ENCODE measurements around the gene ECE2. TPM values are rescaled to one million over a fixed set of nuclear protein-coding genes. Genes with fewer than 3 reads are reported as not detected.

Gene ECE2
- total RNA-seq, 3 donors from 2014 or later: not detected

DNA sequence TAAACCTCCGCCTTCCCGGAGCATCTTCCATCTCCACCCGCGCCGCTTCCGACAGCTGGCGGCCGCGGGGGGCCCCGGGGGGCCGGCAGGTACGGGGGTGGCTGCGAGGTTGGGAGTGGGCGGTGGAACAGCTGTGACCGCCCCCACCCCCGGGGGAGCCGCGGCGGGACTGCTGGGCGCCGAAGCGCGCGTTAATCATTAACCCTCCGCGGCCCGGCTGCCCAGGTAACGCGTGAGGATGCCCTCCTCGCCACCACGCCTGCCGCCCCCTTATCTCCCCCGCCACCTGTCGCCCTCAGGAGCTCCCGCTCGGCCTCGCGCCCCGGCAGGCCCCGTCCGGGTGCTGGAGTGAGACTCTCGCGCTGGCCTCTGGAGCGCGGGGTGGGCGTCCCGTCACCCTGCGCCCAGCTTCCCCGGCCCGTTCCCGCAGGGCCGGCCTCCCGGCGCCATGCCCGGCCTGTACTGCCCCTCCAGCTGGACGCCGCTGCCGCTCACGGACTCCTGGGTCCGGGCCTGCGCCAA lies 45.7 kb upstream of the ECE2 start:
- H3K36me3 ChIP-seq: no peaks in the 10 kb centered on the region
- H3K4me1 ChIP-seq: peaks cover 4 to 8% of the 10 kb centered on the region in 2 donors
- peak overlapping the region; percentile 41 to 68 (median 54) for H3K4me3 ChIP-seq
- TF ChIP-seq, protein P1, sequence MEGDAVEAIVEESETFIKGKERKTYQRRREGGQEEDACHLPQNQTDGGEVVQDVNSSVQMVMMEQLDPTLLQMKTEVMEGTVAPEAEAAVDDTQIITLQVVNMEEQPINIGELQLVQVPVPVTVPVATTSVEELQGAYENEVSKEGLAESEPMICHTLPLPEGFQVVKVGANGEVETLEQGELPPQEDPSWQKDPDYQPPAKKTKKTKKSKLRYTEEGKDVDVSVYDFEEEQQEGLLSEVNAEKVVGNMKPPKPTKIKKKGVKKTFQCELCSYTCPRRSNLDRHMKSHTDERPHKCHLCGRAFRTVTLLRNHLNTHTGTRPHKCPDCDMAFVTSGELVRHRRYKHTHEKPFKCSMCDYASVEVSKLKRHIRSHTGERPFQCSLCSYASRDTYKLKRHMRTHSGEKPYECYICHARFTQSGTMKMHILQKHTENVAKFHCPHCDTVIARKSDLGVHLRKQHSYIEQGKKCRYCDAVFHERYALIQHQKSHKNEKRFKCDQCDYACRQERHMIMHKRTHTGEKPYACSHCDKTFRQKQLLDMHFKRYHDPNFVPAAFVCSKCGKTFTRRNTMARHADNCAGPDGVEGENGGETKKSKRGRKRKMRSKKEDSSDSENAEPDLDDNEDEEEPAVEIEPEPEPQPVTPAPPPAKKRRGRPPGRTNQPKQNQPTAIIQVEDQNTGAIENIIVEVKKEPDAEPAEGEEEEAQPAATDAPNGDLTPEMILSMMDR (IDR thresholded peaks at IDR 0.05): no peak
- TF ChIP-seq POLR2A (IDR thresholded peaks at IDR 0.05) (no peak), POLR2AphosphoS5 (IDR thresholded peaks at IDR 0.05) (no peak)
- no peak overlapping the region for H3K27ac ChIP-seq
- no peaks in the 10 kb centered on the region for H3K9me3 ChIP-seq
- no peak for DNase-seq (ENCODE audit: low spot score in 2 of 2)
- peaks cover 10 to 37% of the 10 kb centered on the region in 2 donors for H3K27me3 ChIP-seq
- intact Hi-C loops (cut with DNase I; ENCODE audit: low total_unique reads): loop anchor here (5.0 kb wide), 1 partner anchor 1957 kb away; no protein-coding TSS in a partner anchor

- H3K4me1 ChIP-seq: peaks cover 4 to 8% of the 10 kb centered on the region in 2 donors
- H3K4me3 ChIP-seq: peak overlapping the region; percentile 41 to 68 (median 54)
- H3K27ac ChIP-seq: no peak overlapping the region
- no peaks in the 10 kb centered on the region for H3K9me3 ChIP-seq
- peak; percentile 46 to 60 for DNase-seq (ENCODE audit: low spot score in 2 of 2)
- TF ChIP-seq POLR2A (IDR thresholded peaks at IDR 0.05) (no peak), POLR2AphosphoS5 (IDR thresholded peaks at IDR 0.05) (no peak)
- TF ChIP-seq, protein P1 (IDR thresholded peaks at IDR 0.05): no peak
- H3K27me3 ChIP-seq: peaks cover 10 to 37% of the 10 kb centered on the region in 2 donors
- H3K36me3 ChIP-seq: no peaks in the 10 kb centered on the region
- intact Hi-C loops (cut with DNase I; ENCODE audit: low total_unique reads): loop anchor here (5.0 kb wide), 1 partner anchor 1956 kb away; no protein-coding TSS in a partner anchor
Measured at GRCh38 chr3:184230603-184231528, 45.0 kb upstream of the ECE2 start.

DNA sequence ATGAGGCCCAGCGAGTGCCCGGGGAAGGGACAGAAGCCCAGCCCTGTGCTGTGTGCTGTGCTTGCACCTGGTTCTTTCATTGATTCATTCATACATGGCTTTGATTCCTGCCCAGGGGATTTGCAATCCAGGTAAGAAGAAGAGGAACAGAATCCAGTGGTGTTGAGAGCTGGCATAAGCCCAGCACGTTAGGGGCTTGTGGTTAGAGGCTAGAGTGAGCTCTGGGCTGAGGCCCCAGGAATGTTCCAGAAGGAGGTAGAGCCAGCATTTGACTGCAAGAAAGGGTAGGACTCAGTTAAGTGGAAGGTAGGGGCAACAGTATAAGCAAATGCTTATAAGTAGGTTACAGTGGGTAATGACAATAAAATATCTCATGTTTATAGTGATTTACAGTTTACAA lies 44.2 kb upstream of the ECE2 start:
- DNase-seq (ENCODE audit: low spot score in 2 of 2): no peak
- Histone ChIP-seq H3K27ac (no peak overlapping the region), H3K4me3 (no peak overlapping the region), H3K36me3 (no peaks in the 10 kb centered on the region), H3K9me3 (no peaks in the 10 kb centered on the region), H3K27me3 (peaks cover 10 to 37% of the 10 kb centered on the region in 2 donors), H3K4me1 (peaks cover 4 to 8% of the 10 kb centered on the region in 2 donors)
- intact Hi-C loops (cut with DNase I; ENCODE audit: low total_unique reads): loop anchor here (5.0 kb wide), 1 partner anchor 1956 kb away; no protein-coding TSS in a partner anchor
- no peak for TF ChIP-seq POLR2AphosphoS5 (IDR thresholded peaks at IDR 0.05)
- TF ChIP-seq POLR2A (IDR thresholded peaks at IDR 0.05): no peak
- TF ChIP-seq, protein P1 (IDR thresholded peaks at IDR 0.05): no peak

GRCh38 chr3:184233127-184233843 lies 42.5 kb upstream of the ECE2 start:
- no peak for DNase-seq (ENCODE audit: low spot score in 2 of 2)
- intact Hi-C loops (cut with DNase I; ENCODE audit: low total_unique reads): loop anchor here (5.0 kb wide), 1 partner anchor 1954 kb away; no protein-coding TSS in a partner anchor
- H3K4me3 ChIP-seq: no peak overlapping the region
- peaks cover 10 to 37% of the 10 kb centered on the region in 2 donors for H3K27me3 ChIP-seq
- H3K4me1 ChIP-seq: peaks cover 4 to 8% of the 10 kb centered on the region in 2 donors
- H3K27ac ChIP-seq: no peak overlapping the region
- no peaks in the 10 kb centered on the region for H3K9me3 ChIP-seq
- TF ChIP-seq POLR2AphosphoS5 (IDR thresholded peaks at IDR 0.05): no peak
- TF ChIP-seq, protein P1 (IDR thresholded peaks at IDR 0.05): no peak
- no peak for TF ChIP-seq POLR2A (IDR thresholded peaks at IDR 0.05)
- no peaks in the 10 kb centered on the region for H3K36me3 ChIP-seq

All from breast epithelium (tissue), 4 donors.